IMR-90 (cell line): ENCODE measurements around the gene CCDC83. TPM values are rescaled to one million over a fixed set of nuclear protein-coding genes. Genes with fewer than 3 reads are reported as not detected.

Experiments
- ATAC-seq: fragments of 200-7000 bp; cut with Tn5 transposase; 2 replicates; pipeline ENCODE4 v1.9.1; 2020; ENCODE audit warnings: low read depth, mild to moderate bottlenecking, moderate library complexity
- BruUV-seq: library from RNA; stranded (reverse); fragments of 400-500 nt; replicated peaks from 2 replicates; lab custom pipeline; 2021; lab: Mats Ljungman, UMichigan
- CTCF ChIA-PET: fragments of 300-600 bp; formaldehyde crosslinking; extraction: SDS; loops from one replicate; lab custom pipeline; 2021; ENCODE audit warnings: antibody characterized with exemption; lab: Yijun Ruan, JAX
- POLR2A ChIA-PET: fragments of 300-600 bp; sonication (Branson Sonifier 250); formaldehyde crosslinking; loops from one replicate; lab custom pipeline; 2022; ENCODE audit warnings: antibody characterized with exemption; ENCODE audit not compliant: unreplicated experiment; lab: Charles Lee
- DNase-seq: peaks from one replicate; pipeline ENCODE4 v3.0.0; 2013
- H2AFZ ChIP-seq: replicated peaks from 2 replicates; pipeline ENCODE3; 2013; ENCODE audit warnings: low read length, mild to moderate bottlenecking; ENCODE audit not compliant: poor library complexity
- H2AK5ac ChIP-seq: 2 replicates; pipeline ENCODE4 v1.6.1; 2013; ENCODE audit warnings: low read depth, low read length, inconsistent platforms
- H2AK9ac ChIP-seq: replicated peaks from 2 replicates; pipeline ENCODE3; 2013; ENCODE audit warnings: mild to moderate bottlenecking, low read depth, low read length, moderate library complexity; ENCODE audit not compliant: poor library complexity
- H2BK120ac ChIP-seq: 2 replicates; pipeline ENCODE4 v1.6.1; 2013; ENCODE audit warnings: low read depth, low read length, inconsistent platforms
- H2BK15ac ChIP-seq: 3 replicates; pipeline ENCODE4 v1.6.1; 2013; ENCODE audit warnings: low read depth, low read length, inconsistent platforms
- H2BK20ac ChIP-seq: 2 replicates; pipeline ENCODE4 v1.6.1; 2013; ENCODE audit warnings: low read depth, mild to moderate bottlenecking, inconsistent platforms, low read length, moderate library complexity
- H2BK5ac ChIP-seq: 2 replicates; pipeline ENCODE4 v1.6.1; 2013; ENCODE audit warnings: mild to moderate bottlenecking, low read depth, low read length, inconsistent platforms; ENCODE audit not compliant: poor library complexity, severe bottlenecking
- H3K14ac ChIP-seq: replicated peaks from 2 replicates; pipeline ENCODE4 v1.6.1; 2013; ENCODE audit warnings: low read depth, low read length, inconsistent platforms
- H3K18ac ChIP-seq: 2 replicates; pipeline ENCODE4 v1.6.1; 2013; ENCODE audit warnings: low read depth, low read length, control low read depth
- H3K23ac ChIP-seq: 2 replicates; pipeline ENCODE4 v1.6.1; 2013; ENCODE audit warnings: low read depth, low read length, inconsistent platforms
- H3K27ac ChIP-seq: 2 replicates; pipeline ENCODE4 v1.5.1; 2013; ENCODE audit warnings: mild to moderate bottlenecking, control low read depth, low read length; ENCODE audit not compliant: insufficient read depth
- H3K27me3 ChIP-seq: 2 replicates; pipeline ENCODE4 v1.6.1; 2013; ENCODE audit warnings: low read length; ENCODE audit not compliant: control insufficient read depth, insufficient read depth
- H3K36me3 ChIP-seq: 2 replicates; pipeline ENCODE4 v1.6.1; 2013; ENCODE audit warnings: low read length, mixed read lengths; ENCODE audit not compliant: control insufficient read depth, insufficient read depth
- H3K4ac ChIP-seq: 2 replicates; pipeline ENCODE4 v1.6.1; 2013; ENCODE audit warnings: low read depth, low read length, inconsistent platforms
- H3K4me1 ChIP-seq: 2 replicates; pipeline ENCODE4 v1.6.1; 2013; ENCODE audit warnings: low read length, mixed read lengths; ENCODE audit not compliant: control insufficient read depth, insufficient read depth
- H3K4me2 ChIP-seq: 2 replicates; pipeline ENCODE4 v1.6.1; 2013; ENCODE audit warnings: low read depth, mild to moderate bottlenecking, control low read depth, low read length, moderate library complexity
- H3K4me3 ChIP-seq: 2 replicates; pipeline ENCODE4 v1.5.1; 2013; ENCODE audit warnings: low read depth, mild to moderate bottlenecking, control low read depth, low read length, moderate library complexity; ENCODE audit not compliant: insufficient read depth
- H3K56ac ChIP-seq: 2 replicates; pipeline ENCODE4 v1.6.1; 2013; ENCODE audit warnings: low read length, inconsistent platforms; ENCODE audit not compliant: insufficient read depth; ENCODE audit errors: extremely low read depth
- H3K79me1 ChIP-seq, 2 experiments: 2 replicates each; pipeline ENCODE4 v1.6.1; 2013; ENCODE audit warnings: low read length in 2 of 2, inconsistent platforms in 1 of 2, low read depth in 1 of 2
- H3K9ac ChIP-seq: 2 replicates; pipeline ENCODE4 v1.6.1; 2013; ENCODE audit warnings: low read depth, low read length, control low read depth
- H3K9me1 ChIP-seq: 2 replicates; pipeline ENCODE4 v1.6.1; 2013; ENCODE audit warnings: low read length, inconsistent platforms; ENCODE audit not compliant: insufficient read depth
- H3K9me3 ChIP-seq: 2 replicates; pipeline ENCODE4 v1.6.1; 2013; ENCODE audit warnings: low read length; ENCODE audit not compliant: control insufficient read depth, insufficient read depth
- H4K20me1 ChIP-seq: 2 replicates; pipeline ENCODE4 v1.6.1; 2013; ENCODE audit warnings: low read length, inconsistent platforms; ENCODE audit not compliant: insufficient read depth
- H4K5ac ChIP-seq: 2 replicates; pipeline ENCODE4 v1.6.1; 2013; ENCODE audit warnings: mild to moderate bottlenecking, low read depth, low read length, control low read depth
- H4K8ac ChIP-seq, 2 experiments: 2 replicates each; pipeline ENCODE4 v1.6.1; 2013; ENCODE audit warnings: low read depth in 2 of 2, low read length in 2 of 2, control low read depth in 1 of 2, inconsistent platforms in 1 of 2
- H4K91ac ChIP-seq: 2 replicates; pipeline ENCODE4 v1.6.1; 2013; ENCODE audit warnings: low read depth, low read length, inconsistent platforms; ENCODE audit not compliant: insufficient read depth
- BHLHE40 ChIP-seq: fragments of 150-350 bp; IDR thresholded peaks from 2 replicates; pipeline ENCODE4 v1.6.1; 2016; ENCODE audit warnings: mild to moderate bottlenecking, low read depth, low read length
- CEBPB ChIP-seq: IDR thresholded peaks from 2 replicates; pipeline ENCODE4 v1.6.1; 2012; ENCODE audit warnings: low read depth, low read length, improper control_type of control experiment
- CTCF ChIP-seq: conservative IDR thresholded peaks from 2 replicates; pipeline ENCODE4 v1.5.1; 2012; ENCODE audit warnings: mild to moderate bottlenecking, low read depth, low read length, improper control_type of control experiment
- FOS ChIP-seq: fragments of 150-350 bp; IDR thresholded peaks from 2 replicates; pipeline ENCODE4 v1.6.1; 2016; ENCODE audit warnings: low read depth, low read length
- NFE2L2 ChIP-seq: fragments of 150-350 bp; IDR thresholded peaks from 2 replicates; pipeline ENCODE4 v1.6.1; 2016; ENCODE audit warnings: low read depth, mild to moderate bottlenecking, low read length
- RFX5 ChIP-seq: IDR thresholded peaks from 2 replicates; pipeline ENCODE4 v1.8.0; 2012; ENCODE audit warnings: low read depth, mild to moderate bottlenecking, low read length, moderate library complexity
- dilution Hi-C: fragments of 300-500 bp; cut with HindIII; formaldehyde crosslinking; loops from one replicate; pipeline ENCODE4 v1.14.3; 2018; ENCODE audit warnings: low sequenced_read_pairs; ENCODE audit not compliant: unreplicated experiment
- in situ Hi-C: fragments of 300-500 bp; cut with MboI; formaldehyde crosslinking; loops from 3 replicates; pipeline ENCODE4 v1.14.3; 2019; ENCODE audit warnings: low sequenced_read_pairs, inconsistent platforms, mixed read lengths
- intact Hi-C: fragments of 100-400 bp; cut with micrococcal nuclease; formaldehyde crosslinking; loops from 2 replicates; pipeline ENCODE4 v1.10.0; 2022
- polyA plus RNA-seq, 3 experiments: library from polyadenylated mRNA; depleted of rRNA; stranded (reverse); fragments of >200 nt; gene quantifications; 2 replicates each; pipeline ENCODE4 v1.2.3, GENCODE V29; 2012; ENCODE audit warnings: low replicate concordance in 1 of 3
- total RNA-seq: library from RNA; depleted of rRNA; stranded (reverse); fragments of >200 nt; gene quantifications from 2 replicates; pipeline ENCODE4 v1.2.3, GENCODE V29; 2012

Gene CCDC83
- total and polyA plus RNA-seq, 2 of the 4 experiments (the other 2 are of a cell fraction) = not detected

GRCh38 chr11:85913513-85913912 lies 58.3 kb downstream of the CCDC83 start:
- Histone ChIP-seq H3K23ac (no peak overlapping the region), H2BK20ac (no peak overlapping the region), H4K91ac (no peak overlapping the region), H2AFZ (no peak overlapping the region), H3K4me2 (no peak overlapping the region), H3K4ac (no peak overlapping the region), H3K9me3 (peaks cover 4% of the 10 kb centered on the region), H3K36me3 (no peaks in the 10 kb centered on the region), H3K4me1 (no peaks in the 10 kb centered on the region), H4K8ac (no peak overlapping the region), H2BK15ac (no peak overlapping the region), H3K27ac (no peak overlapping the region), H3K27me3 (peaks cover 5% of the 10 kb centered on the region), H3K4me3 (no peak overlapping the region), H2BK5ac (no peak overlapping the region), H2AK5ac (no peak overlapping the region), H4K5ac (no peak overlapping the region), H2BK120ac (no peak overlapping the region), H3K9me1 (no peaks in the 10 kb centered on the region), H3K9ac (no peak overlapping the region), H3K14ac (no peak overlapping the region), H3K79me1 (no peaks in the 10 kb centered on the region), H3K56ac (no peak overlapping the region), H4K20me1 (no peaks in the 10 kb centered on the region), H2AK9ac (no peak overlapping the region), H3K18ac (no peak overlapping the region)
- dilution Hi-C loops = no loop called here
- in situ Hi-C loops = no loop called here
- ChIA-PET POLR2A (no interaction called here), CTCF (interaction anchor here (1.3 kb wide), 1 partner anchor 9 kb away, joined by 3 read pairs; no protein-coding TSS in a partner anchor)
- no peak for DNase-seq
- TF ChIP-seq RFX5 (no peak), BHLHE40 (no peak), CTCF (no peak), FOS (no peak), NFE2L2 (no peak), CEBPB (no peak)
- BruUV-seq = no TSS peak
- ATAC-seq = no peak
- intact Hi-C loops = no loop called here
